HG03460 (cell line): Measurements from ENCODE around the gene BDNF.
"Not testable (repeated sequence)": the region's sequence is repeated elsewhere in the genome, so short reads cannot be mapped to it uniquely, and the experiment has no call there.

ENCODE experiments used
- ATAC-seq: cut with Tn5 transposase; IDR thresholded peaks from one replicate; pipeline ENCODE4 v1.9.1; 2021; ENCODE audit not compliant: unreplicated experiment

Gene BDNF

GRCh38 chr11:27672836-27673464 is 27.3 kb downstream of the BDNF start:
- no peak for ATAC-seq

GRCh38 chr11:27665508-27666101 is 34.6 kb downstream of the BDNF start:
- not testable (repeated sequence) for ATAC-seq

- ATAC-seq: no peak
Observed at GRCh38 chr11:27663326-27663725, 36.9 kb downstream of the BDNF start.

GRCh38 chr11:27660171-27660570 is 40.1 kb downstream of the BDNF start:
- ATAC-seq: no peak

- no peak for ATAC-seq
Observed at GRCh38 chr11:27658535-27659236, 41.6 kb downstream of the BDNF start.

- ATAC-seq: no peak
Observed at GRCh38 chr11:27656806-27657483, 43.3 kb downstream of the BDNF start.

- ATAC-seq: no peak
Observed at GRCh38 chr11:27656320-27656719, 43.9 kb downstream of the BDNF start.

- ATAC-seq: no peak
Observed at GRCh38 chr11:27653990-27654758, 46.1 kb downstream of the BDNF start.

- ATAC-seq: no peak
Observed at GRCh38 chr11:27651711-27652110, 48.5 kb downstream of the BDNF start.

GRCh38 chr11:27650988-27651387 is 49.3 kb downstream of the BDNF start:
- no peak for ATAC-seq

GRCh38 chr11:27649800-27650199 is 50.5 kb downstream of the BDNF start:
- ATAC-seq: no peak

GRCh38 chr11:27648840-27649239 is 51.4 kb downstream of the BDNF start:
- ATAC-seq: no peak

- ATAC-seq: no peak
Observed at GRCh38 chr11:27646051-27646818, 54.0 kb downstream of the BDNF start.

- no peak for ATAC-seq
Observed at GRCh38 chr11:27642954-27643353, 57.3 kb downstream of the BDNF start.

- ATAC-seq: no peak
Observed at GRCh38 chr11:27640954-27641353, 59.3 kb downstream of the BDNF start.

GRCh38 chr11:27635567-27636037 is 64.7 kb downstream of the BDNF start:
- ATAC-seq: no peak

- ATAC-seq: not testable (repeated sequence)
Observed at GRCh38 chr11:27634776-27635175, 65.5 kb downstream of the BDNF start.

- not testable (repeated sequence) for ATAC-seq
Observed at GRCh38 chr11:27634282-27634681, 66.0 kb downstream of the BDNF start.

GRCh38 chr11:27629023-27629422 is 71.2 kb downstream of the BDNF start:
- ATAC-seq: not testable (repeated sequence)

- ATAC-seq: no peak
Observed at GRCh38 chr11:27627979-27628378, 72.3 kb downstream of the BDNF start.
